Mammary epithelial cell (primary cell): Measurements from ENCODE around the gene GLYR1.

ENCODE experiments used
- EZH2 ChIP-seq: IDR thresholded peaks from 2 replicates; pipeline ENCODE4 v1.6.1; 2012; ENCODE audit warnings: low read length, inconsistent platforms, borderline replicate concordance
- TF ChIP-seq, protein P1 (sequence below), 2 donors: IDR thresholded peaks in 1 of 2; conservative IDR thresholded peaks in 1 of 2; 2 replicates each; pipeline ENCODE4 v1.5.1; 2011 to 2012; ENCODE audit warnings: inconsistent platforms in 2 of 2, low read length in 2 of 2, mild to moderate bottlenecking in 2 of 2, control low read depth in 1 of 2, low read depth in 1 of 2; ENCODE audit not compliant: insufficient read depth in 1 of 2; ENCODE audit errors: extremely low read depth in 1 of 2

DNA sequence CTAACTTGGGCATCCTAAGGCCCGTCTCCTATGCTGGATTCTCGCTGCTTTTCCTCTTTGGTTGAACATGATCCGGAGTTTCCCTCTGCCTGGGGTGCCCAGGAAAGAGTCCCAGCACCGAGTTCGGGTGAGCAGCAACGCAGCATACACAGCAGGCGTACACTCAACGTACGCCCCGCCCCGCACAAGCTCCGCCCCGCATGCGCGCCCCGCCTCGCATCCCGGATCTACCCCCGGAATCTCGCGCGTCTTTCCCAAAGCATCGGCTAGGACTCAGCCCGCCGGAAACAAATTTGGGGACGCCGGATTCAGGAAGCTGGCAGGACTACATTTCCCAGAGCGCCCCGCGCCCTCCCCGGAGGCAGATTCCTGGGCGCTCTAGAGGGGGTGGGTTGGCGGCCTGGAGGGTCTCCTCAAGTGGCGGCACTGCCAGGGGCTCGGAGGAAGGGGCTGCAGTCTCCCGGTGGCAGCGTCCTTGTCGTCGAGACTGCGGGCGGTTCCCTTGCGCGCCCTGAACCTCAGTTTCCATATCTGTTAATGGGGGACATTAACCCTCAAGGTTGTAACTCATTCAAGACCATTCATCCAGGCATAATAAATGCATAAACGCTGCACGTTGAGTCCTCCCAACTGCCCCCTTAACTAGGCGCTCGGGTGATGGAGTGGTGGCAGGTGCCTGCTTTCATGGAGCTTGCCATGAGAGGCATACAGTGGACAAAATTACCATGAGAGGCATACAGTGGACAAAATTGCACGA is 78.4 kb downstream of the GLYR1 start:
- no peak for TF ChIP-seq EZH2
- TF ChIP-seq, protein P1, sequence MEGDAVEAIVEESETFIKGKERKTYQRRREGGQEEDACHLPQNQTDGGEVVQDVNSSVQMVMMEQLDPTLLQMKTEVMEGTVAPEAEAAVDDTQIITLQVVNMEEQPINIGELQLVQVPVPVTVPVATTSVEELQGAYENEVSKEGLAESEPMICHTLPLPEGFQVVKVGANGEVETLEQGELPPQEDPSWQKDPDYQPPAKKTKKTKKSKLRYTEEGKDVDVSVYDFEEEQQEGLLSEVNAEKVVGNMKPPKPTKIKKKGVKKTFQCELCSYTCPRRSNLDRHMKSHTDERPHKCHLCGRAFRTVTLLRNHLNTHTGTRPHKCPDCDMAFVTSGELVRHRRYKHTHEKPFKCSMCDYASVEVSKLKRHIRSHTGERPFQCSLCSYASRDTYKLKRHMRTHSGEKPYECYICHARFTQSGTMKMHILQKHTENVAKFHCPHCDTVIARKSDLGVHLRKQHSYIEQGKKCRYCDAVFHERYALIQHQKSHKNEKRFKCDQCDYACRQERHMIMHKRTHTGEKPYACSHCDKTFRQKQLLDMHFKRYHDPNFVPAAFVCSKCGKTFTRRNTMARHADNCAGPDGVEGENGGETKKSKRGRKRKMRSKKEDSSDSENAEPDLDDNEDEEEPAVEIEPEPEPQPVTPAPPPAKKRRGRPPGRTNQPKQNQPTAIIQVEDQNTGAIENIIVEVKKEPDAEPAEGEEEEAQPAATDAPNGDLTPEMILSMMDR (conservative IDR thresholded peaks at IDR 0.05 in 1 of 2, IDR thresholded peaks at IDR 0.05 in 1 of 2; ENCODE audit: extremely low read depth in 1 of 2, insufficient read depth in 1 of 2, low read depth in 1 of 2, low read length in 2 of 2): no peak
